T-helper 2 cell (primary cell): ENCODE results near the gene BCAS3.
A peak's percentile ranks its signal among the peaks of the same experiment; 100 is the strongest.

Source experiments
- DNase-seq, 5 experiments: peaks; one replicate each; pipeline versions ENCODE4 v3.0.0 to v3.0.0-alpha.2; 2012 to 2022

The BCAS3 gene

DNA sequence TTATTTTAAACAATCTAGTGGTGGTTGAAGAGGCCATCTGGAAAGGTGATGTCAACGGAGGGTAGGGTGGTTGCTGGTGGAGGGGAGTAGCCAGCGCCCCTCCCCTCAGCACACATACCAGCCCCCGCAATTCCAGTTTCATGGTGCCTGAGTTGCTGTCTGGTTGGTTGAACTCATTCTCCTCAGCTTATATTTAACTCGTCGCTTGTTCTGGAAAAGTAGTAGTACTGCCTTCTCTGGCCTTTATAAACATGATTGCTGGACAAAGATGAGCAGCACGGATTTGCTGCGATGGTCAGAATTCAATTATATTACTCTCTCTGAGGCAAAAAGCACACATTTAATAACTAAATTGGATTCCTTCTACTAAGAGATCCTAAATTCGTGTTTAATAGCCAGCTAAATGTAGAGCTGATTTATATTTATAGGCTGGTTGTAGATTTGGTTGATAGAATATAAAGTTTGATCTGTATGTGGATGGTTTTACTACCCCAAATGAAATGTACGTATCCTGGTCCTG, 484.0 kb downstream of the BCAS3 start:
- no peak for DNase-seq

DNA sequence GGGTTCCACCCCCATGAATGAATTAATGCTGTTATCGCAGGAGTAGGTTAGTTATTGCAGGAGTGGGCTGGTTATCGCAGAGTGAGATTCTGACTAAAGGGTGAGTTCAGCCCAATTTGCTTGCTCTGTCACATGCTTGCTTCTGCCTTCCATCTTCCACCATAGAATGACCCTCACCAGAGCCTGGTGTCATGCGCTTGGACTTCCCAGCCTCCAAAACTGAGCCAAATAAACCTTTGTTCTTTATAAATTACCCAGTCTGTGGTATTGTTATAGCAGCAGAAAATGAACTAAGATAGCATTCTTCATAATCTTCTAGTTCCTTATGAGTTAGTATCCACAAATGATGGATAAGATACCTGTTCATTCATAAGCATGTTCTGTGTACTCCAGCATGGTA, 486.9 kb downstream of the BCAS3 start:
- DNase-seq: no peak

DNA sequence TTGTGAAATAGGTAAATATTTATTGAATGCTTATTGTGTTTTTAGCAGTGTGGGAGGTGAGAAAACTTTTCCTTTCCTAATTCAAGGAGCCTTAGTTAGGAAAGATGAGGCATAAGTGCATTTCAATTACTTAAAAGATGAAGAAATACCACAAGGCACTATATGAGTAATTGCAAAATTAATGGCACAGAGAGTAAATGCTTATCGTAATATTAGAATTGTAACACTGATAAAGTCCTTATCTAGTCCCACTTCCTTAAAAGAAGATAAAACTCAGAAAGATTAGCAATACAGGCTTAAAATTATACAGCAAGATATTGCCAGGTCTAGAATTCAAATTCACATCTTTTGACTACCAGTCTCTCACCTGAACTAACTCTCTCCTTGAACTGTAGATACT, 489.4 kb downstream of the BCAS3 start:
- DNase-seq: peak in 1 of 5 experiments; percentile 3

DNA sequence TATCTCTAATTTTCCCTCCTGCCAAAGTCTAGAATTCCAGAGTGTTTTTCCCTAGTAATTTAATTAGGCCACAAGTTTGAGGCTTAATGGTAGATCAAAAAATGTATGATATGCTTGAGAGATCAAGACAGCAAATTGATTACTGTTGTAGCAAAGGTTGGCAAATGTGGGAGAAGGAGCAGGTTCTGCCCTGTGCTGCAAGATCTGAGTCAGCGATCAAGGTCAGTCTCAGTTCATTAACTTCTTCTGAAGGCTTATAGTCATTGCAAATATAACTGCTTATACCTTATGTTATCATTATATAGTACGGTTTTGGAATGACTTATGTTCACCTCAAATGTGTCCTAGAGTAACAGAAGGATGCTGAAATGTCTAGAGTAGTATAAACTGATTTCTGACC, 490.9 kb downstream of the BCAS3 start:
- DNase-seq: peak in 1 of 5 experiments; percentile 80

DNA sequence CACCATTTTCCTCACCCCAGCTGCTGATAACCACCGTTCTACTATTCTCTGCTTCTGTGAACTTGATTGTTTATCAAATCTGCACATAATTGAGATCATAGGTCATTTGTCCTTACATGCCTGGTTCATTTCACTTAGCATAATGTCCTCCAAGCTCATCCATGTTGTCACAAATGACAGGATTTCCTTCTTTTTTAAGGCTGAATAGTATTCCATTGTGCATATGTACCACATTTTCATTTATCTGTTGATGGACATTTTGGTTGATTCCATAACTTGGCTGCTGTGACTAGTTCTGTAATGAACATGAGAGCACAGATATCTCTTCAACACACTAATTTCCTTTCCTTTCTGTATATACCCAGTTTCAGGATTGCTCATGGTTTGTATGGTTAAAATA, 496.7 kb downstream of the BCAS3 start:
- DNase-seq: peak in 1 of 5 experiments; percentile 24

DNA sequence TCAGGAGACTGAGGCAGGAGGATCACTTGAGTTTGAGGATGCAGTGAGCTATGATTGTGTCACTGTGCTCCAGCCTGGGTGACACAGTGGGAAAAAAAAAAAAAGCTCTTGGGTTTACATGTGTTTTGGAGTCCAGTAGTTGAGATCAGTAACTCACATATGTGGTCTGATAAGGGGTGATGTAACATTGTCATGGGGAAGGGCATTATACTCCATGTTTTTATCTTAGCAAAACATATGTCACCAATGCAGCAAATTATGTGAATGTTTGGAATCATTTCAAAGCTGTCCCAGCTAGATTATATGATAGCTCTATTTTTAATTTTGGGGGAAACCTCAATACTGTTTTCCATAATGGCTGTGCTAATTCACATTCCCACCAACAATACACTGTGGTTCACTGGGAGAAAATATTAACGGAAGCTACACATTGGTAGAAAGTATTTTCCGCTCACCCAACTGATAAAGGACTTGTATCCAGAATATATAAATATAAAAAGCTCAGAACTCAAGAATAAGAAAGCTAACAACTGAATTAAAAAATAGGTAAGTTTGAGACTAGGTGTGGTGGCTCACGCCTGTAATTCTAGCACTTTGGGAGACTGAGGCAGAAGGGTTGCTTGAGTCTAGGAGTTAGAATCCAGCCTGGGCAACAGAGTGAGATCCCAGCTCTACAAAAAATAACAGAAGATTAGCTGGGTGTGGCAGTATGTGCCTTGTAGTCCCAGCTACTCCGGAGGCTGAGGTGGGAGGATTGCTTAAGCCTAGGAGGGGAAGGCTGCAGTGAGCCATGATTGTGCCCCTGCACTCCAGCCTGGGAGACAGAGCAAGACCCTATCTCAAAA, 497.9 kb downstream of the BCAS3 start:
- DNase-seq: no peak

DNA sequence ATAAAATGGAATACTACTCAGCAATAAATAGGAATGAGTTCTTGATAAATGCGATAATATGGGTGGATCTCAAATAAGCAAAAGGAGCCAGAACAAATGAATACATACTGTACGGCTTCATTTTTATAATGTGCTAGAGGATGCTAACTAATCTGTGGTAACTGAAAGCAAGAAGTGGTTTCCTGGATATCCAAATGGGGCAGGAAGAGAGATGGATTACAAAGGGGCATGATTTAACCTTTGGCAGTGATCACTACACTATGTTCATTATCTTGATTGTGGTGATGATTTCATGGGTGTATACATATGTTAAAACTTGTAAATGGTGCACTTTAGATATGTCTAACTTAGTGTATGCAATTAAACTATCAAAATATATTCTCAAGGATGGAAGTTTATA, 499.7 kb downstream of the BCAS3 start:
- DNase-seq: peak in 1 of 5 experiments; percentile 20

DNA sequence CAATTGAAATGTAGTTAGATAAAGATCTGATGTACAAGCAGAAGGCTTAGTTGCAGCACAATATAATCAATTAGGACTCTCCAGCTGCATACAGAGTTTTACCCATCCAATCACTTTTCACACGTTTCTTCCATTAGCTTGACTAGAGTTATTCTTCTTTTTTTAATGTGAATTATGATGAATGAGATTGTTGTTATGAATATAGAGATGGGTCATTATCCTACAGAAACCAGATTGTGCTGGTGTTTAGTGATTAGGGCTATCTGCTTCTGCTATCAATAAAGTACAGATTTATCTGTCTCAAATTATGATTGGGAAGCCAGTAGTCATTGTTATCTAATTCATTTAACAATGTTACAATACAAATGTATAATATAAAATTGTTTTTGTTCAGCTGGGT, 500.6 kb downstream of the BCAS3 start:
- no peak for DNase-seq

DNA sequence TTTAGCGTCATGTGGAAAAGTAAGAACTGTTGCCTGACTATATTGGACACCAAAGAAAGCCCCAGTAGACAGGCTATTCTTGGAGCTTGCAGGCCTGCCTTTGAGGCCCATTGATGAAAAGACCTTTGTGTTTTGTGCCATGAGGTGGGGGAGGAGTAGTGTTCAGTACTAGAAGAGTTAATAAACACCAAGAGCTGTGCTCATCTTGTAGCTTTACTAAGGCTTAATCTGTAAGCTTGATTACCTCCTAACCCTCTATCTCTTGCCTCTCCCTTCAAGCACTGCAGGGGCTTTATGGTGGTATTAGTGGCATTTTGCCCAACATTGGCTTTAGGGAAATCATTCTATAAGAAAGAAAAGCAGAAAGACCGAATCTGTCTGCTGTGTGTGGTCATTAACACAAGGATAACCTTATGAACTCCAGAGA, 501.7 kb downstream of the BCAS3 start:
- DNase-seq: no peak

DNA sequence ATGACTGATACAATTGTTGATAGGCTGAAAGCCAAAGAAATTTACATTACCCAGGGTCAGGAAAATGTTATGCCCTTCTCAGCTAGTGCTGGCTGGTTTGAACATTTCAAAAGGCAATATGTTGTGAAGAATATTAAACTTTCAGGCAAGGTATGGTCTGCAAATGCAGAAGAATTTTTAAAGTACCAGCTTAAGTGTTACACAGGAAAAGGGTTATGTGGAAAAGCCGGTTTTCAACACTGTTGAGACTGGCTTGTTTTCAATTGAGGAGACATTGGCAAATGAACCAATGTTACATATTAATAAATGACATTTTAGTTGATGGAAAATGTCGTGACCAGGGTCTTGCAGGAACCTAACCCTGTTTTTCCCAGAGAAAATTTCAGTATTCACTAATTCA, 506.1 kb downstream of the BCAS3 start:
- no peak for DNase-seq

DNA sequence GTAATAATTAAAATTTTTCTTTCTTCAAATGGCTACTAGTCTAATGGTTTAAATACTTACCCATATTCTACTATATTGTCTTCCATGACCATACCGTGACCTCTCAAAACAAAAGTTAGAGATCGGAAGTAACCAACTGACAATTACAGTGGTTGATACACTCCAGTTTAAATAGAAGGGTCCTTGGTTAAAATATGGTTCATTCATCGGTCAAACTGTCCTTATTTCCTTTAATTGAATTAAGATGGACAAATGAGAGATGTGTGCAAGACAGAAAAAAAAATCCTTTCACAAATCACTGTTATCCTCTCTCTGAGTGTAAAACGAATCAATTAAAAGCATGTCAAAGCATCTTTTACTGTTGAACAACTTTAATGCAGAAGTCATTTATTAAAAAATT, 507.7 kb downstream of the BCAS3 start:
- no peak for DNase-seq

DNA sequence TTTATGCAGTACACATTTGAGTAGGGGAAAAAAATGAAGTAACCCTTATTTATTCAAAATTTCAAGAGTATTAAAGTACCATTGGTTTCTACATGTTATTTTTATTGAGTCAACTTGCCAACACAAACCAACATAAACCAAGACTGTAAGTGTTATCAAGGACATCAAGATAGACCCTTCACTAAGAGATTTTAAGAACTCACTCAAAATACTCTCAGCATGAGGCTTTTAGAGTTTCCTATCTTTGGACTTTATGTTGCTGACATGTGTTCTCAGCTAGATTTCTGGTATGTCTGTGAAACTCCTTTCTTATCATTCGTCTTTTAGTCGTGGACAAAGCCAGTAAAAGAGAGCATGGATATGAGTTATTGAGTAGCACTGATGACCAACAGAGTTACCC, 509.4 kb downstream of the BCAS3 start:
- DNase-seq: no peak

DNA sequence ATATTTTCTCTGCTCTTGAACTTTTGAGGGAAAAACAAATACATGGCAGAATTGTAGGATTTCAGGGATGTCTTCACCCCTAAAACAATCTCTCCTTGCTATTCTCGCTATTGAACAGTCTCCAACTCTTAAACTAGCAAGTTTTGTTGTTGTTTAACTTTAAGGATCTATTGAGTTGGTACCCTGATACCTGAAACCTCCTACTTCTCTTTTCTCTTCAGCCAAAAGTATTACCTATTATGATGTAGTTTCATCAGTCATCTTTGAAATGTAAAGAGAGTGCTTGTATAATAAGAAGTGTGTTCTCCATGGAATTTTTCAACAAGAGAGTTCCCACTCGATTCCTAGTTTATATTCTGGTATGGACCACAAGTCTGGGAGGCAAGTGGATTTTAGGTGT, 510.4 kb downstream of the BCAS3 start:
- DNase-seq: no peak

DNA sequence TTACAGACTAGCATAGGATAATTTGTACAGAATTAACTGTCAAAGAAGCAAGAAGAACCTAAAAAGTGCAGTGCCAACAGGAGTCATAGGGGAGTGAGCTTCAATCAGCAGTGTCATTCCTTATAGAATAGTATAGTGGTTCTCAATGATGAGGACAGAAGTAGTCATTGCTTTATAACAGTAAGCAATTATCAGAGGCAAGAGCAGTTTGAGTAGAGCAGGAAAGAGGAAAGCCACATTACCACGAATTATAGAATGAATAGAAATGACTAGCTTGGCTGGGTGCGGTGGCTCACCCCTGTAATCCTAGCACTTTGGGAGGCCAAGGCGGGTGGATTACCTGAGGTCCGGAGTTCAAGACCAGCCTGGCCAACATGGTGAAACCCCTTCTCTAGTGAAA, 512.3 kb downstream of the BCAS3 start:
- DNase-seq: peak in 1 of 5 experiments; percentile 51

DNA sequence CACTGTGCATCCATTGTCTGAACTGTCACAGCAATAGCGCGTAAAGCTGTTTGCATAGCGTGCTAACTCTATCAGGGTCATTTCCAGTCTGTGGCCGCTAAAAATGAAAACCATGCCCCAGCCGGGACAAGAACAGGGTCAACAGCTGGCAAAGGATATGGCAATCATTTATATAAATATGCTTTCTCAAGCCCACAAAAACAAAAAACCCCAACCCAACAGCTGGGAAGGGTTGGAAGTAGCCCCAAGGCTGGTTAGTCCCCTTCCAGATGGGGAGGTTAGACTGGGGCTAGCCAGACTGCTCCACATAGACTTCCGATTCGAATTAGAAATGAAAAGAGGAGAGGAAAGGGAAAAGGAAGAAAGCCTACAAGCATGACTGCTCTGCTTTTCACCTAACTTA, 518.7 kb downstream of the BCAS3 start:
- no peak for DNase-seq

DNA sequence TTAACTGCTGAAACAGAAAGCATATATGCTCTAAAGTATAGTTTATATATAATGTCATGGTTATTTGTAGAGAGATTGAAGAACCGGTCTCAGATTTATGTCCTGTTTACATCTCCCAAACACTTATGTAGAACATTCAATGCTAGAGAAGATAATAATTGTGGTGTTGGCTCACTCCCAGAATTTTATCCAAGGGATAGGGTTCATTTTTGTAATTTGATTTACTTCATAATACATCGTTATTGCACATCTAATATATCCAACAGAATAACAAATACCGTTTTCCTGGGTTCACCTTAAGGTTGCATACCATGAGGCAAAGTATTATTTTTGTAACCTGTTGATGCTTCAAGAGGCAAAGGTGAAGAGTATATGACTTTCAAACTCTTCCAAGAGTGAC, 519.1 kb downstream of the BCAS3 start:
- DNase-seq: no peak

DNA sequence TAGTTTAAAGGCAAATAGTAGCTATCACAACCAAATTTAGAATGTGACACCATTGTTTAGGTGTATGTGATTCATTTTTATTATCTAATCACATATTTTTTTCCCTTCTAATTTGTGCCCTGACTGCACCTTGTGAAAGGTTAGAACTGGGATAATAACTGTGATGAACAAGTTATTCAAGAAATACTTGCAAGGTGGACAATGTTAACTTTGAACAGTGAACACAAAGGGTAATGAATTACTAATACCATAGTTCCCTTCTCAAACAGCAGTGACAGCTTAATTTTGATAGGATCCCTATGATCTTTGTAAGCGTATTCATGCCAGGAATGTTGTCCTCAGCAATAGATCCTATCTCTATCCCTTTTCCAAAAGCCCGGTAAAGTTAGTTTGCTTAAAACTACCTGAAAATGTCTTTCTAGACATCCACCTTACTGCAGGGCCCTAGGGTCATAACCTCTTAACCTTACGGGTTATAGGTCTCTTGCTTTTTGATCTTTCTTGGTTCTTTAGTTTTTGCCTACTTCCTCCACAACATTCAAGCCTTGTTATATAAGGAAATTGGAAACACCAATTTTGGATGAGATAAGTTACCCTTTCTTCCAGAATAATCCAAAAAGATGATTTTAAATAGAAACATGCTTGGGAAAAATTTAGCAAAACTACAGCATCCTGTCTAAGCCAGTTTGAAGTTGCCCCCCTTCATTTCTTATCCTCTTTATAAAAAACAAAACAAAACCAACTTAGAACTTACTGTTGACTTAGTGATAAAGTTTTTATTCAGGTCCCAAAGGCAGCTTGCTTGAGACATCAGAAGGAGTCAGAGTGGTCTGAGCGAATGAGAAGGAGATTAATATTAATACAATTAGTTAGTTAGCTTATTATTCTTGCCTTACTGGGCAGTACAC, 522.0 kb downstream of the BCAS3 start:
- no peak for DNase-seq

DNA sequence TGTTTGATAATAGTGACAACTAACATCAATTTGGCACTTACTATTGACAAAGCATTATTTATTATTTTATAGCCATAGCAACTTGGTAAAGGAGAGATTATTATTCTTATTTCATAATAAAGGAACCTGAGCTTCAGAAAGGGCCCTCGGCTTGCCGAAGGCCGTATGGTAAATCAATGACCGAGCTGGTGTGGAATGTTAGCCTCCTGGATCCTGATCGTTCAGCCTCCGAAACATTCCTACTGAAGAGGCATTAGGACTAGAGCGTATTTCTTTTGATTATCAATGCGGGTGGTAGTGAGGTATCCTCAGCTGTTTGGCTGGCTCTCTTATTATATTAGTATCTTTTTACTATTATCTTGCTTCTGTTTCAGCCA, 522.7 kb downstream of the BCAS3 start:
- DNase-seq: no peak

DNA sequence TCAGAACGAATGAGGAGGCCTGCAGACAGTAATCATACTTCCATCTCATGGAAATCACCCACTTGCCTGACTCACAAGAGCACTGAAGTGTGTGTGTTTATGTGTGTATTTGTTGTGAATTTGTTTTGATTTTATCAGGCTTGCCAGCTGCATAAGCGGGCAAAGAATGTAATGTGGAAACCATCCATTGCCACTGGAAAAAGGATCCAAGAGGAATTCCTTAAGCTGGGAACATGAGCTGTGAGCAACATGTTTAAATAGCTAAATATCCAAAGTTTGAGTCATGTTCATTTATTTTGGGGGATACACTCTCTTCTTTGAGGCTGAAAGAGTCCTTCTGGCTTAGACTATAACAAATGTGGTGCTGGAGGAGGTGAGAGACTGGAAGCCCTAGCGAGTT, 523.6 kb downstream of the BCAS3 start:
- no peak for DNase-seq

DNA sequence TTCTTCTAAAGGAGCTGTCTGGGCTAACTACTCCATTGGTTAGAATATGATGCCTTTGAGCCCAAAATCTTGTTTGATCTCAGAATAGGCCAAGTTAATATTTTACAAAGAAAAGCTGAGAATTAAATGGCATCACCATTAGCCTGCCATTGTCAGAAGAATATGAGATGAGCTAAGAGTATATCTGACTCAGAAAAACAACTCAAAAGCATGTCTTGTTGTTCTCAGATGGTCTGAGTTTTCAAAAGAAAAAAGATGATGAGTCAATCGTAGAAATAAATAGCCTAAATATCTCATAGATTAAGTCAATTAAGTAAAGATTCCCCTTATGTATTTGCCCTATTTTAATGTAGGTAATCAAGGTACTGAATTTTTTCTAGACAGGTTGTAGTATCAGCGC, 524.9 kb downstream of the BCAS3 start:
- DNase-seq: no peak

DNA sequence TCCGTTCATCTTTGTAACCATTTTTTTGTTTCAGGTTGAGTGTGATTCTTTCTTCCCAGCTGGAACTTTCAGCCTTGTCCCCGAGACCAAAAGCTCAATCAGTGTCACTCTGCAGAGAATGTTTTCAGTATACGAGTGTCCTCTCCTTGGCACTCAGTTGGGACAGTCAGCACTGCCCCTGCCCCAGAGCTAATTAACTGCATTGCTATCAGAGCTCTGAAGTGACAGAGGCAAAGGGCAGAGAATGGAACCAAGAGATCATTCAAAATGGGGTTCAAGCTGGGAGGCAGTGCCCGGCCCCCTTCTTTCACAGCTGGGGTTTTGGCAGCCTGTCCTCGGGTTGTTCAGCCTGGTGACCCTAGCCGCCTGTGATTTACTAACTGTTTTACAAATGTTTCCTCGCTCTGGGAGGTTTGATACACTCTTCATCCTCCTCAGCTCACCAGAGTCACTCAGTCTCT, 526.0 kb downstream of the BCAS3 start:
- no peak for DNase-seq

DNA sequence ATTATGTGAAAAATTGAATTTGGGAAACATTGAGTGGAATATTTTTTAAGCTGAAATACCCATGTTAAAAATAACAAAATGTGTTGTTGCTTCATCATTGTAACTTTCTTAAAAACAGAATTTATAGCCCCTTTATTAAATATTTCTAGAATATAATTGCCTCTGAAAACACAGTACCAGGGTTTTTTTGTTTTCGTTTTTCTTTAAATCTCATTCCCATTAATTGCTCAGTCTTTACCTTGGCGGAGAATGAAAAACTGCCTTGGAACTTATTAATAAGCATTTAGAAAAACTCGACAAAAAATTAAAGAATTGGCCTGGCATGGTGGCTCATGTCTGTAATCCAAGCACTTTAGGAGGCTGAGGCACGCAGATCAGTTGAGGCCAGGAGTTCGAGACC, 526.8 kb downstream of the BCAS3 start:
- no peak for DNase-seq

DNA sequence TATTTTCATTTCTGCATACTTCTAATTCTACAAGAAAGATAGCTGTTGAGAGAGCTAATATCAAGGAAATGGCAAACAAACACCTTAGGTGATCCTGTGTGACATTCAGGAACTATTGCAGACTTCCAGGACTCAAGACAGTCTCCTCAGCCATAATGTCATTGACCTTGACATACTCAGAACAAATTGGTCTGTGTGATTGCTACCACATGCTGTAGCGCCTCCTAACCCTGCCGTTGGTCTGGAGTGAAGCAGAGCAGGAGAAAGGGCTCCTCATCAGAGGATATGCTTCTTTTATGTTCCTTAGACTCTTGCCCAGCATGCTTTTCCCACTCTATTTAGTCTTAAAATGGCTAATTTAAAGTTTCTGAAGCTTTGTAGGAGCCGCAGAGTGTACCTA, 527.8 kb downstream of the BCAS3 start:
- no peak for DNase-seq

DNA sequence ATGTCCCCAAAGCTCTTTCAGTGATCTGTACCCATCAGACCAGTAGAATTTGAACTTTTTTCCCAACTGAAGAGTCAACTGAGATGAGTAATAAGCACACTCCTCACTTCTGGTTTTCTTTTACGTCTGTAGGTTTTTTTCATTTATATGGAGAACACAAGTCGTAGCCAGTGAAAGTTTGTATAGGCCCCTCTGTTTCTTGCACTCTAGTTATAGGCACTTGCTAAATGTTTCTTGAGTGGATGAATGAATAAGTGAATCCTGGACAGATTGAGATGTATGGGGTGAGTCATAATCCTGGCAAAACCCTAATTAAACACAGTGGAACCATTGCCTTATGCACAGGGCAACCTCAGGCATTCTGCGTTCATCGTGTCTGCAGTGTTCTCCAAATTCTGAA, 528.3 kb downstream of the BCAS3 start:
- no peak for DNase-seq
